Breast epithelium (tissue), 3 donors: ENCODE measurements around the gene PRG2.

Experiments
- POLR2A ChIP-seq: fragments of 450-650 bp; IDR thresholded peaks from one replicate; pipeline ENCODE4 v1.6.1; 2016; ENCODE audit warnings: antibody characterized with exemption, mild to moderate bottlenecking, moderate library complexity
- POLR2AphosphoS5 ChIP-seq, 3 donors: sonication (generic); formaldehyde crosslinking; IDR thresholded peaks; one replicate each; pipeline ENCODE4 v1.6.1; 2017; ENCODE audit warnings: antibody characterized with exemption in 3 of 3
- TF ChIP-seq, protein P1 (sequence below), 3 donors: fragments of 450-650 bp; IDR thresholded peaks; one replicate each; pipeline ENCODE4 v1.5.1; 2016 to 2017; ENCODE audit warnings: antibody characterized with exemption in 3 of 3, mild to moderate bottlenecking in 3 of 3, moderate library complexity in 3 of 3

- TF ChIP-seq, protein P1, sequence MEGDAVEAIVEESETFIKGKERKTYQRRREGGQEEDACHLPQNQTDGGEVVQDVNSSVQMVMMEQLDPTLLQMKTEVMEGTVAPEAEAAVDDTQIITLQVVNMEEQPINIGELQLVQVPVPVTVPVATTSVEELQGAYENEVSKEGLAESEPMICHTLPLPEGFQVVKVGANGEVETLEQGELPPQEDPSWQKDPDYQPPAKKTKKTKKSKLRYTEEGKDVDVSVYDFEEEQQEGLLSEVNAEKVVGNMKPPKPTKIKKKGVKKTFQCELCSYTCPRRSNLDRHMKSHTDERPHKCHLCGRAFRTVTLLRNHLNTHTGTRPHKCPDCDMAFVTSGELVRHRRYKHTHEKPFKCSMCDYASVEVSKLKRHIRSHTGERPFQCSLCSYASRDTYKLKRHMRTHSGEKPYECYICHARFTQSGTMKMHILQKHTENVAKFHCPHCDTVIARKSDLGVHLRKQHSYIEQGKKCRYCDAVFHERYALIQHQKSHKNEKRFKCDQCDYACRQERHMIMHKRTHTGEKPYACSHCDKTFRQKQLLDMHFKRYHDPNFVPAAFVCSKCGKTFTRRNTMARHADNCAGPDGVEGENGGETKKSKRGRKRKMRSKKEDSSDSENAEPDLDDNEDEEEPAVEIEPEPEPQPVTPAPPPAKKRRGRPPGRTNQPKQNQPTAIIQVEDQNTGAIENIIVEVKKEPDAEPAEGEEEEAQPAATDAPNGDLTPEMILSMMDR (IDR thresholded peaks at IDR 0.05), result no peak
- TF ChIP-seq POLR2A (no peak), POLR2AphosphoS5 (IDR thresholded peaks at IDR 0.05) (no peak)
Measured at GRCh38 chr11:57376095-57377090, 14.1 kb downstream of the PRG2 start.
